KMS-11 (cell line): Measurements from ENCODE around the gene YIF1A.

Source experiments
- H2AFZ ChIP-seq: fragments of 200-600 bp; sonication (generic); 2 replicates; pipeline ENCODE4 v1.6.1; 2016; ENCODE audit warnings: antibody characterized with exemption, mixed run types, low read depth
- H3K27ac ChIP-seq: fragments of 200-600 bp; sonication (generic); 2 replicates; pipeline ENCODE4 v1.6.1; 2016; ENCODE audit warnings: mild to moderate bottlenecking, mixed run types
- H3K27me3 ChIP-seq: fragments of 200-600 bp; sonication (generic); 2 replicates; pipeline ENCODE4 v1.6.1; 2017; ENCODE audit warnings: mild to moderate bottlenecking, low read depth, mixed run types, moderate library complexity; ENCODE audit not compliant: insufficient read depth
- H3K36me3 ChIP-seq: fragments of 200-600 bp; sonication (generic); 2 replicates; pipeline ENCODE4 v1.6.1; 2017; ENCODE audit warnings: mild to moderate bottlenecking, mixed run types; ENCODE audit not compliant: insufficient read depth
- H3K4me1 ChIP-seq: fragments of 200-600 bp; sonication (generic); 2 replicates; pipeline ENCODE4 v1.6.1; 2016; ENCODE audit warnings: mild to moderate bottlenecking, low read depth, mixed run types; ENCODE audit not compliant: poor library complexity, severe bottlenecking
- H3K4me2 ChIP-seq: fragments of 200-600 bp; sonication (generic); 2 replicates; pipeline ENCODE4 v1.7.0; 2016; ENCODE audit warnings: mild to moderate bottlenecking, mixed run types
- H3K4me3 ChIP-seq: fragments of 200-600 bp; sonication (generic); IDR thresholded peaks from 2 replicates; pipeline ENCODE4 v1.6.1; 2017; ENCODE audit warnings: low read depth, low read length, mixed read lengths; ENCODE audit not compliant: insufficient read depth
- H3K79me2 ChIP-seq: fragments of 200-600 bp; sonication (generic); 2 replicates; pipeline ENCODE4 v1.6.1; 2016; ENCODE audit warnings: low read depth, mixed run types; ENCODE audit not compliant: insufficient read depth
- H3K9ac ChIP-seq: fragments of 200-600 bp; sonication (generic); 2 replicates; pipeline ENCODE4 v1.6.1; 2016; ENCODE audit warnings: mild to moderate bottlenecking, mixed run types
- H4K20me1 ChIP-seq: fragments of 200-600 bp; sonication (generic); 2 replicates; pipeline ENCODE4 v1.6.1; 2016; ENCODE audit warnings: mild to moderate bottlenecking, mixed run types; ENCODE audit not compliant: insufficient read depth
- TF ChIP-seq, protein P1 (sequence below): fragments of 200-600 bp; sonication (generic); conservative IDR thresholded peaks from 2 replicates; pipeline ENCODE4 v1.6.1; 2017; ENCODE audit warnings: low read depth, mild to moderate bottlenecking, antibody characterized with exemption, low read length, moderate library complexity, mixed read lengths

YIF1A gene

DNA sequence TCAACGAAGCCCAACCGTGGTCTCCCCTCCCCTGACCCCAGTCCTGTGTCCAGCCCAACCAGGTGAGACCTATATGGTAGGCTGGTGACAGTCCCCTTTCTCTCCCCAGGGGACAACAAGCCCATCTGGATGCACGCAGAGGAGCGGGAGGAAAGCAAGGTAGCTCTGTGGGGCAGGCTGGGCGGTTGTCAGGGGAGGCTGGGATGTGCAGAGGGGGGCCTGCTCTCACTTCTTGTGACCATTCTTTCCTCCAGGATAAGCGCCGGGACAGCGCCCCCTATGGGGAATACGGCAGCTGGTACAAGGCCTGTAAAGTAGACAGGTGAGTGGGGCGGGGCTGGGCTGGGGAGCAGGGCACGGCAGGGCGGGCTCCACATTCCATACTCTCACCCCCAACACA lies 24.0 kb downstream of the YIF1A start:
- Histone ChIP-seq H3K27me3 (no peaks in the 10 kb centered on the region), H3K4me2 (no peak overlapping the region), H3K4me3 (no peak overlapping the region), H3K36me3 (no peaks in the 10 kb centered on the region), H3K27ac (no peak overlapping the region), H3K9ac (no peak overlapping the region), H3K79me2 (peaks cover 12% of the 10 kb centered on the region), H4K20me1 (no peaks in the 10 kb centered on the region), H3K4me1 (peaks cover 10% of the 10 kb centered on the region), H2AFZ (no peak overlapping the region)
- TF ChIP-seq, protein P1, sequence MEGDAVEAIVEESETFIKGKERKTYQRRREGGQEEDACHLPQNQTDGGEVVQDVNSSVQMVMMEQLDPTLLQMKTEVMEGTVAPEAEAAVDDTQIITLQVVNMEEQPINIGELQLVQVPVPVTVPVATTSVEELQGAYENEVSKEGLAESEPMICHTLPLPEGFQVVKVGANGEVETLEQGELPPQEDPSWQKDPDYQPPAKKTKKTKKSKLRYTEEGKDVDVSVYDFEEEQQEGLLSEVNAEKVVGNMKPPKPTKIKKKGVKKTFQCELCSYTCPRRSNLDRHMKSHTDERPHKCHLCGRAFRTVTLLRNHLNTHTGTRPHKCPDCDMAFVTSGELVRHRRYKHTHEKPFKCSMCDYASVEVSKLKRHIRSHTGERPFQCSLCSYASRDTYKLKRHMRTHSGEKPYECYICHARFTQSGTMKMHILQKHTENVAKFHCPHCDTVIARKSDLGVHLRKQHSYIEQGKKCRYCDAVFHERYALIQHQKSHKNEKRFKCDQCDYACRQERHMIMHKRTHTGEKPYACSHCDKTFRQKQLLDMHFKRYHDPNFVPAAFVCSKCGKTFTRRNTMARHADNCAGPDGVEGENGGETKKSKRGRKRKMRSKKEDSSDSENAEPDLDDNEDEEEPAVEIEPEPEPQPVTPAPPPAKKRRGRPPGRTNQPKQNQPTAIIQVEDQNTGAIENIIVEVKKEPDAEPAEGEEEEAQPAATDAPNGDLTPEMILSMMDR, result peak; percentile 60

DNA sequence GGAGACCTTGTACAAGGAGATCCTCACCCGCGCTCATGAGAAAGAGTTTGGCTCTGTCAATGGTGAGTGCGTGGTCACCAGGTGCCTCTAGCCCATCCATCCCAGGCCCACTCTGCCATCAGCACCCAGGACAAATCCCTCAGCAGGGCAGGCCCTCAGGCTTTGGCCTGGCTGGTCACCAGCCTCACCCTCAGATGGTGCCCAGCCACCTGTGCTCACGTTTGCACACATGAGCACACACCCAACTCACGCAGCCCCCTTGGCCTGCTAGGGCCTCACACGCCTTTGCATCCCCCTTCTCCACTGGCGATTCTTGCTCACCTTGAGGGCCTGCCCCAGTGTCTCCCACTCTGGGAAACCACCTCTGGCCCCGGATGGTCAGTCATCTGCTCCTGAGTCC lies 24.6 kb downstream of the YIF1A start:
- Histone ChIP-seq H3K9ac (no peak overlapping the region), H3K4me3 (no peak overlapping the region), H3K79me2 (peaks cover 7% of the 10 kb centered on the region; the same call in 1 of the 2 replicates), H3K4me1 (peaks cover 5% of the 10 kb centered on the region), H3K36me3 (no peaks in the 10 kb centered on the region), H4K20me1 (no peaks in the 10 kb centered on the region), H2AFZ (no peak overlapping the region), H3K27me3 (no peaks in the 10 kb centered on the region), H3K27ac (no peak overlapping the region), H3K4me2 (no peak overlapping the region)
- TF ChIP-seq, protein P1, result no peak

DNA sequence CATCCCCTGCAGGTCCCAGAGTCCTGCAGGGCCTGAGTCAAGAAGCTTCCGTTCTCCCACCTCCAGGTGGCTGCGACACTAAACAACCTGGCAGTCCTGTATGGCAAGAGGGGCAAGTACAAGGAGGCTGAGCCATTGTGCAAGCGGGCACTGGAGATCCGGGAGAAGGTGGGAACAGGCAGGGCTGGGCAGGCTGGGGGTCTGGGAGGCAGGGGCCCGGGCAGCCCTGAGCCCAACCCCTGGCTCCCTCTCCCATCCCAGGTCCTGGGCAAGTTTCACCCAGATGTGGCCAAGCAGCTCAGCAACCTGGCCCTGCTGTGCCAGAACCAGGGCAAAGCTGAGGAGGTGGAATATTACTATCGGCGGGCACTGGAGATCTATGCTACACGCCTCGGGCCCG lies 25.2 kb downstream of the YIF1A start:
- no peak overlapping the region for H3K27ac ChIP-seq
- H3K4me1 ChIP-seq, result peaks cover 9% of the 10 kb centered on the region
- H3K4me3 ChIP-seq, result no peak overlapping the region
- no peaks in the 10 kb centered on the region for H4K20me1 ChIP-seq
- H3K36me3 ChIP-seq, result no peaks in the 10 kb centered on the region
- TF ChIP-seq, protein P1, result no peak
- H2AFZ ChIP-seq, result no peak overlapping the region
- no peak overlapping the region for H3K4me2 ChIP-seq
- no peak overlapping the region for H3K9ac ChIP-seq
- peaks cover 2% of the 10 kb centered on the region; the same call in 1 of the 2 replicates for H3K79me2 ChIP-seq
- H3K27me3 ChIP-seq, result no peaks in the 10 kb centered on the region

DNA sequence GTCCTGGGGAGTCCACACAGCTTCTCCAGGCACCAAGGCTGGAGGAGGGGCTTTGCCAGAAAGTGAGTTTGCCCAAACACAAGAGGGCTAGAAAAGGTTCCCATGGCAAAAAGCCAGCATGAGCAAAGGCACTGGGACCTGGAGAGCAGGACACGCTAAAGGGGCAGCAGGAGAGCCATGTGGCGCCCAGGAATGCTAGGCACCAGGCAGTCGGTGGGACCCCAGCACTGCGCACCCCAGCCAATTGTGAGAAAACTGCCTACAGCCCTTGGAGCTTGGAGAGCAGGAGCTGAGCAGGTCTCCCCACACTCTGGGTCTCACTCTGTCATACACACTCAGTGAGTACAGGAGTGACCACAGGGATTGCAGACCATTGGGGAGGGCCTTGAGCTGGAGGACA lies 25.7 kb downstream of the YIF1A start:
- Histone ChIP-seq H3K79me2 (peaks cover 5% of the 10 kb centered on the region; the same call in 1 of the 2 replicates), H2AFZ (no peak overlapping the region), H3K36me3 (no peaks in the 10 kb centered on the region), H3K4me3 (no peak overlapping the region), H3K4me2 (no peak overlapping the region), H4K20me1 (no peaks in the 10 kb centered on the region), H3K27ac (no peak overlapping the region), H3K9ac (no peak overlapping the region), H3K27me3 (no peaks in the 10 kb centered on the region), H3K4me1 (peaks cover 9% of the 10 kb centered on the region)
- TF ChIP-seq, protein P1, result no peak

DNA sequence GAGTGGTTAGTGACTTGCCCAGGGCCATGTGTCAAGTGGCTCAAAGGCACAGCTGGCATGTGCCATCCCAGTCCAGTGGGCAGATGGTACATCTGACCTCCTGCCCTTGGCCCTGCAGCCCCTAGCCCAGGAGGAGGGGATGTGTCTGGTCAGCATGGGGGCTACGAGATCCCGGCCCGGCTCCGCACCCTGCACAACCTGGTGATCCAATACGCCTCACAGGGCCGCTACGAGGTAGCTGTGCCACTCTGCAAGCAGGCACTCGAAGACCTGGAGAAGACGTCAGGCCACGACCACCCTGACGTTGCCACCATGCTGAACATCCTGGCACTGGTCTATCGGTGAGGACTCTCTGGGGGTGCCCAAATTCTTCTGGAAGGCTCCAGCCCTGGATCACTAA lies 26.2 kb downstream of the YIF1A start:
- Histone ChIP-seq H3K4me3 (no peak overlapping the region), H4K20me1 (no peaks in the 10 kb centered on the region), H3K79me2 (peaks cover 9% of the 10 kb centered on the region; the same call in 1 of the 2 replicates), H3K27ac (no peak overlapping the region), H3K4me2 (no peak overlapping the region), H3K27me3 (no peaks in the 10 kb centered on the region), H2AFZ (no peak overlapping the region), H3K9ac (no peak overlapping the region), H3K4me1 (peaks cover 9% of the 10 kb centered on the region), H3K36me3 (no peaks in the 10 kb centered on the region)
- TF ChIP-seq, protein P1, result no peak
